ENCODE results near the gene PACS2. TPM values are rescaled to one million over a fixed set of nuclear protein-coding genes. Genes with fewer than 3 reads are reported as not detected.

The PACS2 gene
- total RNA-seq, 2 experiments from 2014 or later = 26.7 to 30.4 TPM

DNA sequence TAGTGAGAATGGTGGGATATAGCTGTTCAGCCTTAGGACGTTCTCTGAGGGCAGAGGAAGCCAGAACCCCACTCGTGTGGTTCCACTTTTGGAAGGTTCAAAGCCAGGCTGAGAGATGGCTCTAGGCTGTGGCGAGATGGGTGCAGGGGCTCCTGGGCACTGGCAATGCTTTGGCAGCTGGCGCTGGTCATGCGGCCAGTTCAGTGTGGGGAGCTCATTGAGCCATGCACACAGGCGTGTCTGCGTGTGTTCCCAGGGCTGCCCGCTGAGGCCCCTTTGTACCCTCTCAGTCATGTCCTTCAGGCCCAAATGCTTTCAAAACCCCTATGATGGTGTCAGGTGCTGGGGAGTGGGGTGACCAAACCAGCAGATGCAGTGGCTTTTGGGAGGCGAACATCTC lies 85.5 kb downstream of the PACS2 start:
- POLR2A ChIA-PET = interaction anchor here (1.0 to 3.0 kb wide), 4 partner anchors 10 to 21 kb away, joined by 3 to 14 read pairs (median 4); no protein-coding TSS in a partner anchor

DNA sequence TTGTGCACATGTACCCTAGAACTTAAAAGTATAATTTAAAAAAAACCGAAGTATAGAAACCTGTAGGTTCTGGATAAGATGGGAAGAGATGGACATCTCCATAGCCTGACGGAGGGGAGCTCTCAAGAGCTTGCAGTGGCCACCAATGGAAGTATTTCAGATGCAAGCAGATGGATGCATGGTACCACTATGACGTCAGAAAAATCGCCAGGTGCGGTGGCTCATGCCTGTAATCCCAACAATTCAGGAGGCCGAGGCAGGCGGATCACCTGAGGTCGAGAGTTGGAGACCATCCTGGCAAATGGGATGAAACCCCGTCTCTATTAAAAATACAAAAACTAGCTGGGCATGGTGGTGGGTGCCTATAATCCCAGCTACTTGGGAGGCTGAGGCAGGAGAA lies 87.2 kb downstream of the PACS2 start:
- H3K4me1 Mint-ChIP-seq (ENCODE audit: low read depth) = peaks cover 37% of the 10 kb centered on the region
- CTCF ChIA-PET = no interaction called here

More for the DNA sequence above, 85.5 kb downstream of the PACS2 start:
- Mint-ChIP-seq H3K4me1 (ENCODE audit: low read depth) (peaks cover 35% of the 10 kb centered on the region), H3K9me3 (peaks cover 16% of the 10 kb centered on the region), H3K4me3 (peak overlapping the region; percentile 91), H3K27me3 (no peaks in the 10 kb centered on the region), H3K27ac (no peak overlapping the region), H3K36me3 (ENCODE audit: low read depth) (peaks cover 31% of the 10 kb centered on the region)
- DNase-seq (no peak), ATAC-seq (no peak)
- TF ChIP-seq, protein P1, sequence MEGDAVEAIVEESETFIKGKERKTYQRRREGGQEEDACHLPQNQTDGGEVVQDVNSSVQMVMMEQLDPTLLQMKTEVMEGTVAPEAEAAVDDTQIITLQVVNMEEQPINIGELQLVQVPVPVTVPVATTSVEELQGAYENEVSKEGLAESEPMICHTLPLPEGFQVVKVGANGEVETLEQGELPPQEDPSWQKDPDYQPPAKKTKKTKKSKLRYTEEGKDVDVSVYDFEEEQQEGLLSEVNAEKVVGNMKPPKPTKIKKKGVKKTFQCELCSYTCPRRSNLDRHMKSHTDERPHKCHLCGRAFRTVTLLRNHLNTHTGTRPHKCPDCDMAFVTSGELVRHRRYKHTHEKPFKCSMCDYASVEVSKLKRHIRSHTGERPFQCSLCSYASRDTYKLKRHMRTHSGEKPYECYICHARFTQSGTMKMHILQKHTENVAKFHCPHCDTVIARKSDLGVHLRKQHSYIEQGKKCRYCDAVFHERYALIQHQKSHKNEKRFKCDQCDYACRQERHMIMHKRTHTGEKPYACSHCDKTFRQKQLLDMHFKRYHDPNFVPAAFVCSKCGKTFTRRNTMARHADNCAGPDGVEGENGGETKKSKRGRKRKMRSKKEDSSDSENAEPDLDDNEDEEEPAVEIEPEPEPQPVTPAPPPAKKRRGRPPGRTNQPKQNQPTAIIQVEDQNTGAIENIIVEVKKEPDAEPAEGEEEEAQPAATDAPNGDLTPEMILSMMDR (IDR thresholded peaks at IDR 0.05) = no peak
- CTCF ChIA-PET = interaction anchor here (1.3 to 1.5 kb wide), 2 partner anchors 29 to 30 kb away, joined by 3 read pairs; no protein-coding TSS in a partner anchor
- intact Hi-C loops (cut with micrococcal nuclease) = no loop called here

DNA sequence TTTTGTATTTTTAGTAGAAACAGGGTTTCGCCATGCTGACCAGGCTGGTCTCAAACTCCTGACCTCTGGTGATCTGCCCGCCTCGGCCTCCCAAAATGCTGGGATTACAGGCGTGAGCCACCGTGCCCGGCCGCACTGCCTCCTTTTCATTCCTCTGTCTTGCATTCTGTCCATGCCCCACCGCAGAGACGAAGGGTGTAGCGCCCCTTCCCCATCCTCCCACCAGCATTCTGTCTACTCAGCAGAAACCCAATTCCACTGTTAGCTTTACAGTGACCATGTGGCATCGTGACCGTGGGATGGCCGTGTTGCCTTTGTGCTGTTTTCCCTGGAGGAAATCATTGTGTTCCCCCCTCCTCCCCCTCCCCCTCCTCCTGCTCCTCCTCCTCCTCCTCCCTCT lies 94.0 kb downstream of the PACS2 start:
- CTCF ChIA-PET = no interaction called here
- TF ChIP-seq, protein P1 (IDR thresholded peaks at IDR 0.05) = no peak
- Mint-ChIP-seq H3K27me3 (peaks cover 22% of the 10 kb centered on the region), H3K36me3 (ENCODE audit: low read depth) (no peaks in the 10 kb centered on the region), H3K9me3 (peaks cover 3% of the 10 kb centered on the region), H3K4me1 (ENCODE audit: low read depth) (peaks cover 17% of the 10 kb centered on the region), H3K4me3 (no peak overlapping the region), H3K27ac (no peak overlapping the region)
- intact Hi-C loops (cut with micrococcal nuclease) = no loop called here
- POLR2A ChIA-PET = interaction anchor here (1.2 kb wide), 1 partner anchor 71 kb away, joined by 3 read pairs; no protein-coding TSS in a partner anchor
- no peak for ATAC-seq
- DNase-seq = no peak

More for the DNA sequence above, 87.2 kb downstream of the PACS2 start:
- Mint-ChIP-seq H3K27ac (no peak overlapping the region), H3K27me3 (no peaks in the 10 kb centered on the region), H3K4me3 (no peak overlapping the region), H3K36me3 (ENCODE audit: low read depth) (peaks cover 31% of the 10 kb centered on the region), H3K9me3 (peaks cover 16% of the 10 kb centered on the region)
- POLR2A ChIA-PET = interaction anchor here (1.8 kb wide), 1 partner anchor 10 kb away, joined by 7 read pairs; no protein-coding TSS in a partner anchor
- ATAC-seq = no peak
- intact Hi-C loops (cut with micrococcal nuclease) = no loop called here
- no peak for DNase-seq
- TF ChIP-seq, protein P1 (IDR thresholded peaks at IDR 0.05) = no peak

GRCh38 chr14:105409364-105409763 lies 94.8 kb downstream of the PACS2 start:
- no peak for ATAC-seq
- Mint-ChIP-seq H3K36me3 (ENCODE audit: low read depth) (no peaks in the 10 kb centered on the region), H3K27ac (no peak overlapping the region), H3K27me3 (peaks cover 24% of the 10 kb centered on the region), H3K4me1 (ENCODE audit: low read depth) (peaks cover 12% of the 10 kb centered on the region), H3K9me3 (peaks cover 3% of the 10 kb centered on the region), H3K4me3 (no peak overlapping the region)
- ChIA-PET CTCF (no interaction called here), POLR2A (interaction anchor here (1.2 kb wide), 1 partner anchor 70 kb away, joined by 3 read pairs; no protein-coding TSS in a partner anchor)
- intact Hi-C loops (cut with micrococcal nuclease) = no loop called here
- no peak for DNase-seq
- TF ChIP-seq, protein P1 (IDR thresholded peaks at IDR 0.05) = no peak

DNA sequence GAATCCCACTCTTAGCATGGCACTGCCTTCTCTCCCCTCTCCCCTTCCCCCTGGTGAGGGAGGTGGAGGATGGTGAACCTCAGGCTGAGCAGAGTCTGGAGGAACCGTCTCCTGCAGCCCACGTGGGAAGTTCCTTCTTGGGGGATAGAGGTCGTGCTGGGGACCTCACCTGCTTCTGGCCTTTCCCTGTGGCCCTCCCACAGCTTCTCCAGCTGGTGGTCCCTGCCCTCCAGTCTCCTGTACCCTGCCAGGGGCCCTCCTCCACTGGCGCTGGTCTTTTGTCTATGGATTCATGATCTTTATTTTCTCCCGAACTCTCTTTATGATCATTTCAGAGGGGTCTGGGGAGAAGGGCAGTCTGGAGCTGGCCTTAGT lies 96.1 kb downstream of the PACS2 start:
- no peaks in the 10 kb centered on the region for H3K36me3 Mint-ChIP-seq (ENCODE audit: low read depth)
- H3K9me3 Mint-ChIP-seq = no peaks in the 10 kb centered on the region
- peaks cover 24% of the 10 kb centered on the region for H3K27me3 Mint-ChIP-seq
- H3K4me1 Mint-ChIP-seq (ENCODE audit: low read depth) = peaks cover 9% of the 10 kb centered on the region
- TF ChIP-seq, protein P1 (IDR thresholded peaks at IDR 0.05) = no peak
- ATAC-seq (no peak), DNase-seq (no peak)
- ChIA-PET CTCF (interaction anchor here (0.9 to 1.3 kb wide), 3 partner anchors 11 to 79 kb away, joined by 3 to 5 read pairs (median 3); no protein-coding TSS in a partner anchor), POLR2A (interaction anchor here (2.3 kb wide), 1 partner anchor 12 kb away, joined by 14 read pairs; the partner anchor contains the start of gene TEX22)
- H3K27ac Mint-ChIP-seq = no peak overlapping the region
- intact Hi-C loops (cut with micrococcal nuclease) = no loop called here
- no peak overlapping the region for H3K4me3 Mint-ChIP-seq

All from activated CD8-positive, alpha-beta T cell treated with anti-CD3 and anti-CD28 coated beads for 36 hours (primary cell).